H1 (cell line): ENCODE results near the gene COPZ1. TPM values are rescaled to one million over a fixed set of nuclear protein-coding genes. Genes with fewer than 3 reads are reported as not detected.

ENCODE experiments used
- CTCF ChIA-PET: fragments of 300-600 bp; sonication (Branson Sonifier 250); formaldehyde crosslinking; loops from one replicate; lab custom pipeline; 2021; ENCODE audit not compliant: partially characterized antibody; lab: Charles Lee
- POLR2A ChIA-PET: fragments of 300-600 bp; sonication (Branson Sonifier 250); formaldehyde crosslinking; loops from one replicate; lab custom pipeline; 2021; ENCODE audit warnings: inconsistent platforms; ENCODE audit not compliant: partially characterized antibody; lab: Charles Lee
- DNase-seq, 2 experiments: peaks; one replicate each; pipeline versions ENCODE4 v3.0.0 to v3.0.0-alpha.2; 2010 to 2022; ENCODE audit warnings: low spot score in 2 of 2, low read depth in 1 of 2, mixed read lengths in 1 of 2
- FAIRE-seq: peaks from 2 replicates; lab custom pipeline; 2011; peaks lifted over from hg19 to GRCh38; lab: Jason Lieb, UNC
- H2AFZ ChIP-seq: 2 replicates; pipeline ENCODE4 v1.8.1; 2012; ENCODE audit warnings: low read length, inconsistent platforms
- H2AK5ac ChIP-seq: 2 replicates; pipeline ENCODE4 v1.6.1; 2013; ENCODE audit warnings: low read depth, low read length
- H2BK120ac ChIP-seq: replicated peaks from 2 replicates; pipeline ENCODE3; 2013; ENCODE audit warnings: low read depth, low read length, inconsistent platforms
- H2BK12ac ChIP-seq: 2 replicates; pipeline ENCODE4 v1.6.1; 2013; ENCODE audit warnings: low read depth, low read length
- H2BK15ac ChIP-seq: 2 replicates; pipeline ENCODE4 v1.6.1; 2013; ENCODE audit warnings: low read length
- H2BK20ac ChIP-seq: 2 replicates; pipeline ENCODE4 v1.6.1; 2013; ENCODE audit warnings: low read length
- H2BK5ac ChIP-seq: 2 replicates; pipeline ENCODE4 v1.6.1; 2013; ENCODE audit warnings: low read depth, low read length
- H3K14ac ChIP-seq: 2 replicates; pipeline ENCODE4 v1.6.1; 2013; ENCODE audit warnings: inconsistent platforms; ENCODE audit not compliant: insufficient read length
- H3K18ac ChIP-seq: 2 replicates; pipeline ENCODE4 v1.6.1; 2013; ENCODE audit warnings: low read length; ENCODE audit errors: extremely low read depth
- H3K23ac ChIP-seq: 2 replicates; pipeline ENCODE4 v1.6.1; 2013; ENCODE audit warnings: inconsistent platforms; ENCODE audit not compliant: insufficient read length
- H3K23me2 ChIP-seq: 2 replicates; pipeline ENCODE4 v1.6.1; 2013; ENCODE audit warnings: low read depth, low read length
- H3K27ac ChIP-seq: 2 replicates; pipeline ENCODE4 v1.6.1; 2011; ENCODE audit warnings: low read depth, low read length, inconsistent platforms
- H3K27me3 ChIP-seq, 4 experiments: replicated peaks in 1 of 4; 1 replicate in 1 of 4; 2 replicates in 3 of 4; pipeline versions ENCODE4 v1.6.1 to v1.8.1; 2011 to 2013; ENCODE audit warnings: low read length in 3 of 4, mild to moderate bottlenecking in 3 of 4, inconsistent platforms in 2 of 4, mixed read lengths in 2 of 4, moderate library complexity in 1 of 4; ENCODE audit not compliant: control insufficient read depth in 3 of 4, insufficient read depth in 3 of 4; ENCODE audit errors: extremely low read depth in 1 of 4
- H3K36me3 ChIP-seq, 4 experiments: 2 replicates each; pipeline versions ENCODE4 v1.6.1 to v1.8.1; 2011 to 2013; ENCODE audit warnings: mild to moderate bottlenecking in 4 of 4, low read length in 3 of 4, moderate library complexity in 2 of 4, control low read depth in 1 of 4, inconsistent platforms in 1 of 4; ENCODE audit not compliant: insufficient read depth in 4 of 4, control insufficient read depth in 2 of 4
- H3K4ac ChIP-seq: replicated peaks from 2 replicates; pipeline ENCODE3; 2013; ENCODE audit warnings: low read length, low read depth, mixed read lengths, inconsistent platforms; ENCODE audit not compliant: insufficient read length
- H3K4me1 ChIP-seq, 4 experiments: replicated peaks in 1 of 4; 1 replicate in 1 of 4; 2 replicates in 3 of 4; pipeline versions ENCODE4 v1.6.1 to v1.8.1; 2011 to 2013; ENCODE audit warnings: low read length in 3 of 4, inconsistent platforms in 2 of 4, mixed read lengths in 1 of 4; ENCODE audit not compliant: insufficient read depth in 4 of 4, control insufficient read depth in 3 of 4
- H3K4me2 ChIP-seq, 2 experiments: 2 replicates each; pipeline versions ENCODE4 v1.6.1 to v1.8.1; 2011 to 2013; ENCODE audit warnings: low read depth in 2 of 2, low read length in 2 of 2, control low read depth in 1 of 2, inconsistent platforms in 1 of 2, mild to moderate bottlenecking in 1 of 2; ENCODE audit not compliant: insufficient read depth in 1 of 2
- H3K4me3 ChIP-seq, 4 experiments: fragments of 200-600, 300-600 bp in 1 of 4; sonication (generic), shearing (Covaris generic), sonication (Bioruptor Twin) in 1 of 4; 2 replicates each; pipeline versions ENCODE4 v1.5.1 to v1.8.1; 2011 to 2016; ENCODE audit warnings: low read length in 4 of 4, low read depth in 3 of 4, control low read depth in 2 of 4, inconsistent platforms in 2 of 4, mild to moderate bottlenecking in 2 of 4, mixed read lengths in 1 of 4, moderate library complexity in 1 of 4; ENCODE audit not compliant: insufficient read depth in 2 of 4; ENCODE audit errors: extremely low read depth in 1 of 4
- H3K56ac ChIP-seq: replicated peaks from 2 replicates; pipeline ENCODE3; 2013; ENCODE audit warnings: low read depth, mild to moderate bottlenecking, mixed read lengths, low read length, inconsistent platforms; ENCODE audit not compliant: insufficient read length
- H3K79me1 ChIP-seq: 2 replicates; pipeline ENCODE4 v1.6.1; 2013; ENCODE audit warnings: low read depth, low read length, control low read depth
- H3K79me2 ChIP-seq, 2 experiments: 2 replicates each; pipeline versions ENCODE4 v1.6.1 to v1.8.1; 2012 to 2013; ENCODE audit warnings: low read length in 2 of 2, mild to moderate bottlenecking in 2 of 2, inconsistent platforms in 1 of 2; ENCODE audit not compliant: insufficient read depth in 2 of 2, control insufficient read depth in 1 of 2
- H3K9ac ChIP-seq, 4 experiments: replicated peaks in 1 of 4; 1 replicate in 1 of 4; 2 replicates in 3 of 4; pipeline versions ENCODE4 v1.6.1 to v1.8.1; 2011 to 2013; ENCODE audit warnings: low read depth in 3 of 4, low read length in 3 of 4, control low read depth in 2 of 4, mild to moderate bottlenecking in 2 of 4, moderate library complexity in 2 of 4, inconsistent platforms in 1 of 4; ENCODE audit errors: extremely low read depth in 1 of 4
- H3K9me3 ChIP-seq, 2 experiments: 2 replicates each; pipeline versions ENCODE4 v1.6.1 to v1.8.1; 2012 to 2013; ENCODE audit warnings: mild to moderate bottlenecking in 2 of 2, moderate library complexity in 2 of 2, control low read depth in 1 of 2, inconsistent platforms in 1 of 2, low read depth in 1 of 2, low read length in 1 of 2, mixed read lengths in 1 of 2; ENCODE audit not compliant: insufficient read depth in 2 of 2
- H4K20me1 ChIP-seq, 2 experiments: replicated peaks in 1 of 2; 2 replicates each; pipeline versions ENCODE3 to v1.8.1; 2011 to 2013; ENCODE audit warnings: inconsistent platforms in 2 of 2, low read length in 2 of 2, mild to moderate bottlenecking in 1 of 2; ENCODE audit not compliant: insufficient read depth in 2 of 2, control insufficient read depth in 1 of 2
- H4K5ac ChIP-seq: 2 replicates; pipeline ENCODE4 v1.6.1; 2013; ENCODE audit warnings: low read length, low read depth, mixed read lengths, inconsistent platforms; ENCODE audit not compliant: insufficient read length
- H4K8ac ChIP-seq: 2 replicates; pipeline ENCODE4 v1.8.0; 2013; ENCODE audit warnings: mild to moderate bottlenecking, moderate library complexity, low read length, inconsistent platforms; ENCODE audit not compliant: insufficient read depth; ENCODE audit errors: extremely low read depth
- H4K91ac ChIP-seq: replicated peaks from 2 replicates; pipeline ENCODE3; 2013; ENCODE audit warnings: low read length, mixed read lengths, inconsistent platforms; ENCODE audit not compliant: insufficient read length
- GABPA ChIP-seq: IDR thresholded peaks from 2 replicates; pipeline ENCODE4 v1.6.1; 2011; ENCODE audit warnings: mild to moderate bottlenecking, low read length, moderate library complexity, borderline replicate concordance; ENCODE audit not compliant: insufficient read depth
- RBBP5 ChIP-seq: IDR thresholded peaks from 2 replicates; pipeline ENCODE4 v1.7.1; 2012; ENCODE audit warnings: low read depth, mild to moderate bottlenecking, inconsistent platforms, low read length, moderate library complexity, borderline replicate concordance
- WGBS, 2 experiments: shearing (Covaris generic) in 1 of 2; methylation state at CpG; one replicate each; pipeline versions ENCODE4 v1.1.6 to v1.1.7; 2013 to 2015; ENCODE audit warnings: low lambda C conversion rate in 2 of 2, mixed read lengths in 2 of 2, inconsistent platforms in 1 of 2, low coverage in 1 of 2, missing lambda C conversion rate in 1 of 2; ENCODE audit not compliant: insufficient replicate concordance in 2 of 2, insufficient coverage in 1 of 2, insufficient read length in 1 of 2; ENCODE audit errors: extremely low coverage in 1 of 2, missing lambda C conversion rate in 1 of 2; 5-methylcytosine and 5-hydroxymethylcytosine counted together
- polyA plus RNA-seq, 7 experiments: library from polyadenylated mRNA; depleted of rRNA in 3 of 7; stranded (reverse) in 5 of 7; unstranded in 2 of 7; fragments of >200 nt in 5 of 7; fragments of 200-250 nt in 2 of 7; gene quantifications; 1 replicate in 5 of 7; 2 replicates in 1 of 7; 4 replicates in 1 of 7; pipeline versions ENCODE4 v1.2.1 to v1.2.3, GENCODE V29; 2011 to 2013; ENCODE audit warnings: missing spikeins in 2 of 7, mixed read lengths in 2 of 7
- total RNA-seq: library from RNA; stranded (reverse); fragmentation: NEBNext Ultra II Directional; extraction: Animal tissue kit (Norgen Biotek cat#: 25700); gene quantifications from 2 replicates; pipeline ENCODE4 v1.2.1, GENCODE V29; 2021

COPZ1 gene
- total and polyA plus RNA-seq, 2 of the 8 experiments (the other 6 are each of a cell fraction or from before 2014, with no cell fraction given), result 103 to 133 TPM

GRCh38 chr12:54352891-54353874 is 28.3 kb downstream of the COPZ1 start:
- Histone ChIP-seq H3K14ac (no peak overlapping the region), H2BK12ac (peak overlapping the region; percentile 12; the same call in 1 of the 2 replicates), H3K4me2 (peak overlapping the region; percentile 80 to 98), H4K20me1 (no peaks in the 10 kb centered on the region), H4K5ac (peak overlapping the region; percentile 16), H3K9me3 (no peaks in the 10 kb centered on the region), H3K4me3 (peak overlapping the region in 2 of 4 experiments; percentile 17 to 64; a peak in 3 of 8 replicates), H3K79me2 (no peaks in the 10 kb centered on the region), H3K23ac (no peak overlapping the region), H2BK120ac (peak overlapping the region; percentile 52), H2AK5ac (peak overlapping the region; percentile 87; the same call in 1 of the 2 replicates), H3K36me3 (peaks cover 0 to 11% (median 5%) of the 10 kb centered on the region in 4 experiments; a peak in 4 of 8 replicates), H2AFZ (no peak overlapping the region), H4K8ac (no peak overlapping the region), H3K27me3 (peaks cover 0 to 9% (median 4%) of the 10 kb centered on the region in 4 experiments; a peak in 3 of 7 replicates), H2BK15ac (peak overlapping the region; percentile 95), H3K18ac (peak overlapping the region; percentile 55), H3K23me2 (peaks cover 7% of the 10 kb centered on the region), H2BK5ac (peak overlapping the region; percentile 62), H3K56ac (no peak overlapping the region), H3K27ac (peak overlapping the region; percentile 50; the same call in 1 of the 2 replicates), H3K79me1 (no peaks in the 10 kb centered on the region), H3K4me1 (peaks cover 34 to 75% (median 36%) of the 10 kb centered on the region in 4 experiments), H3K4ac (no peak overlapping the region), H3K9ac (peak overlapping the region in 1 of 4 experiments; percentile 15; a peak in 2 of 7 replicates), H2BK20ac (peak overlapping the region; percentile 50; the same call in 1 of the 2 replicates), H4K91ac (peak overlapping the region; percentile 67)
- TF ChIP-seq GABPA (no peak), RBBP5 (0 out of 2 replicates have a peak, but pooled peaks have one; percentile 24)
- ChIA-PET POLR2A (interaction anchor here (0.6 to 6.3 kb wide), 22 partner anchors 9 to 333 kb away, joined by 3 to 74 read pairs (median 4); partner anchors contain the start of genes CBX5, COPZ1, HNRNPA1 and NFE2), CTCF (interaction anchor here (0.5 to 6.2 kb wide), 29 partner anchors 8 to 301 kb away, joined by 3 to 121 read pairs (median 5); partner anchors contain the start of gene COPZ1)
- FAIRE-seq (no peak), DNase-seq (peak in 1 of 2 experiments; percentile 51)
- WGBS, 2 experiments, result no CpG with 5 or more reads among the region's 1 CpG
